A172 (cell line): Measurements from ENCODE around the gene ZNF296. TPM values are rescaled to one million over a fixed set of nuclear protein-coding genes. Genes with fewer than 3 reads are reported as not detected.
"Not testable (repeated sequence)": the region's sequence is repeated elsewhere in the genome, so short reads cannot be mapped to it uniquely, and the experiment has no call there.

Source experiments
- DNase-seq: peaks from one replicate; pipeline ENCODE4 v3.0.0-alpha.2; 2015; ENCODE audit warnings: low spot score
- total RNA-seq: library from RNA; depleted of rRNA; stranded (reverse); fragments of >200 nt; shearing (Covaris generic); gene quantifications from 2 replicates; pipeline ENCODE4 v1.2.3, GENCODE V29; 2014; rRNA removed

ZNF296 gene
- total RNA-seq, result 0.19 TPM in 1 of 2 replicates, not detected in the other

DNA sequence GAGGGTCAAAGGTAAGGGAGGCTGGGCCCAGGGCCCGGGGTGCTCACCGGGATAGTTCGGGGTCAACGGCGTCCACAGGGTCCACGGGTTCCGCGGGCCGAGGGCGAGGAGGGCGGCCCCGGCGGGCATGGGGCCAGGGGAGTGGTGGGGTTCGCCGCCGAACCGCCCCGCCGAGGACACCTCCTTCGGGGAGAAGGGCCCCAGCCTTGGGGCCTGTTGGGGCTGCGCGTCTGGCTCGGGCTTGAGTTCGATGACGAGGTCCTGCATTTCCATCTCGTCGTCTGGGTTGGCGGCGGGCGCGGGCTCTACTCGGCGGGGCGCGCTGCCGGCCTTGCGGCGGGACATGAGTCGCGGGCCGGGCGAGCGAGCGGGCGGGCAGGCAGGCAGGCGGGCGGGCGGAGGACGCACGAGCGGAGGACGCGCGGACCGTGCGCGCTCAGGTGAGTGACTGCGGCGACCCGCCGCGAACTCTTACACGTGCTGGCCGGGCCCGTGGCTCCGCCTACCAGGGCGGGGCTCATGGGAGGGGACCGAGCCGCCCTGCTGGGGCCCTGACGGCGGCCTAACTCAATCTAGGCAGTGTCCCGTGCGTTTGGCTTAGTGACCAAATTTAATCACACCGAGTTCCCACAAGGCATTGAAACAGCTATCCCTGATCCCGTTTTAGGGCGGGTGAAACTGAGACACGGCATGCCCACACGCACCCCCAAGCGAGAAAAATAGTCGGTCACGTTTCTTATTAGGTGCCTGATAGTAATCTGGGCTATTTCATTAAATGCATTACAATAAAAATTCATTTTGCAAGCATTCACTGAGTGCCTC lies at the start of gene ZNF296:
Gene ZNF296 (minus strand): TSS at position 450 of the 822 bp plus-strand sequence. CDS start 105 bp downstream, at position 345.
- no peak for DNase-seq

DNA sequence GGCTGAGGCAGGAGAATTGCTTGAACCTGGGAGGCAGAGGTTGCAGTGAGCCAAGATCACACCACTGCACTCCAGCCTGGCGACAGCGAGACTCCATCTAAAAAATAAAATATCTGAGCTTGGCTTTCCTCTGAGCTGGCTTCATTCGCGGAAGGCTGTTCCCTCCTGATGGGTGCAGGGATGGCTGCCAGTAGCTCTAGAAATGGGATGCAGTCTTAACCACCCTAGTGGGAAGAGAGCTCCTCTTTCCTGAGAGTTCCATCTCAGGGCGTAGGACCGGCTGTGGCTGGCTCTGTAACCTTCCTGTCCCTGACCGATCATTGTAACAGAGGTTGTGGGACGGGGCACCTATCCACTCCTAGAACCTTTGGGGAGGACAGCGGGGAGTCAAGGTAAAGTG lies 49.1 kb upstream of the ZNF296 start:
- no peak for DNase-seq

- no peak for DNase-seq
Observed at GRCh38 chr19:45124021-45124420, 47.7 kb upstream of the ZNF296 start.

DNA sequence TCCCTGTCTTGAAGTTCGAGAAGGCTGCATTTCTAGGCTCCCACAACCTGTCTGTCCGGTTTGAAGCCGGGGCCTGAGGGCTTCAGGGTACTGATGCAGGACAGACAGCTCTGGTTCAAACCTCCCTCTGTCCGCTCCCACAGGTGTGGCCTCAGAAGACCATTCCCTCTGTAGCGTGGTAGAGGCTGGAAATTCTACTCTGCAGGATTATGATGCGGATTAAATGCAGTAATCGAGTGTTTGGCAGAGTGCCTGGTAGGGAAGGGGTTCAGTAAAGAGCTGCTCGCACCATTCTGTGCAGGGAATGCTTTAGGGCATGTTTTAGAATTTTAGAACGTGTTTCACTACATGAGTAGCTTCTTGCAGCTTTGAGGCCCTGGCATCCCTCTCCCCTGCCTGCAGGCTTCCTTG lies 47.2 kb upstream of the ZNF296 start:
- DNase-seq, result no peak

DNA sequence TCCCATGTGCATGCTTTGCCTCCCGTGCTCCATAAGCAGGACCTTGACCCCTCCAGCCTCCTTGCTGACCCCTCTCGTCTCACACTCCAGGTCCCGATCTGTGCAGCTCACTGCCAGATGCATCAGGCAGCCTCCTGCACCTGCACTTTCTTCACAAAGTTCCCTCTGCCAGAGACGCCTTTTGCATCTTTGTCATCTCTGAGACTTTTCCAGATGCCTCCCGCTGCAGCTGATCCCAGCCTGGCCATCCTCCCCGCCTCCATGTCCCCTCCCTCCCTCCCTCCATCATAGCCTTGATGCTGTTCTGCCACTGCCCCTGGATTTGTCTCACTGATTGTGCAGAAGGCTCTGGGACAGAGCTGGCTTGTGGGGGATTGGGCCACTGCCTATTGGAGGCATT lies 46.6 kb upstream of the ZNF296 start:
- no peak for DNase-seq

GRCh38 chr19:45121827-45122345 lies 45.6 kb upstream of the ZNF296 start:
- no peak for DNase-seq

GRCh38 chr19:45119582-45119981 lies 43.3 kb upstream of the ZNF296 start:
- no peak for DNase-seq

DNA sequence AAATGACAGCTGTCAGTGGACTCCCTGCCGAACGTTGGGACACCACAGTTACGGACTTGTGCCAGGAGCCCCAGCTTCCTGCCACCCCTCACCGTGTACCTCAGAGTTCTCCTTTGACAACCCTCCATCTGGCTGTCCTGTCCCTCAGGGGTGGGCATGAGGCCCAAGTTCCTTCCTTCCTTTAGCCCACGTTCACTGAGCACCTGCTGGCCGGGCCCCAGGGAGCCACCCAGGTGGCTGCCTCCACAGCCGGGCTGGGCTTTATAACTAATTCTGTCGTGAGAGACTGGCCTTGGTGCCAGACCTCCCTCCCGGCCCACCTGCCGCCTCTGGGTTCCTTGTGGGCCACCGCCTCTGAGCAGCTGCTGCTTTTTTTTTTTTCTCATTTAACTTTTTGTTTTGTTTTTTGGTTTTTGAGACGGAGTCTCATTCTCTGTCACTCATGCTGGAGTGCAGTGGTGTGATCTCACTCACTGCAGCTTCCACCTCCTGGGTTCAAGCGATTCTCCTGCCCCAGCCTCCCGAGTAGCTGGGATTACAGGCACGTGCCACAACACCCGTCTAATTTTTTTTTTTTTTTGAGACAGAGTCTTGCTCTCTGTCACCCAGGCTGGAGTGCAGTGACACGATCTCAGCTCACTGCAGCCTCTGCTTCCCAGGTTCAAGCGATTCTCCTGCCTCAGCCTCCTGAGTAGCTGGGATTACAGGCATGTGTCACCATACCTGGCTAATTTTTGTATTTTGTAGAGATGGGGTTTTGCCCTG lies 42.5 kb upstream of the ZNF296 start:
- DNase-seq, result not testable (repeated sequence)

DNA sequence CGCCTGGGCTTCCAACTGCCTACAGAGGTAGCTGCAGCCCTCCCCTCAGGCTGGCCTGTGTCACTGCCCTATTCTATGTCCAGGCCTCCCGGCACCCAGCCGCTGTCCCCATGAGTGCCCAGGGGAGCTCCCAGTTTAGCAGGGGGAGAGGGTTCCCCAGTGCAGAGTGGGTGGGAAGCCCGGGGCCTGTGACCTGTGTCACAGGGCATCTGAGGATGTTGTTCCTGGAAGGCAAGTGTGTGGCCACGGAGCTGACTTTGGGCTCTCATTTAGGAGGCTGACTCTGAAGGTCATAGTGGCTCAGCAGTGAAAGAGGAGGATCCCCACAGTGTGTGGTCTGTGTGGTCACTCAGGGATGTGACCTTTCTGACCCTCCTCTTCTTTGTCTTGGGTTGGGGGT lies 41.8 kb upstream of the ZNF296 start:
- no peak for DNase-seq

DNA sequence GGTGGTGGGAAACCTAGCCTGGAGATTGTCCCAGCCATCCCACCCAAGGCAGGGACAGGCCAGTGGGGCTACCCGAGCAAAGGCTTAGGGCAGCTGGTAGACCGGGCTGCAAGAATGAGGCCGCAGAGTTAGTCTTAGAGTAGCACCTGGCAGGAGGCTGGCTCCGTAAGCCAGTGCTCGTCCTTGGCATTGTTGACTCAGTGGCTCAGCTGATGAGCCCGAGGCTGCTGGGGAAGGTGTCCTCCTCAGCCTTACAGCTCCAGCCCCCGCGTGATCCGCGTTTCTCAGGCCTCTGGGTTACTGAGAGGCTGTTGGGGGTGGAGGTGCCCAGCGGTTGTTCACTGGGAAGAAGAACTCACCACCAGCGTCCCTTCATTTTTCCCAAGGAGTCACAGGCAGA lies 41.4 kb upstream of the ZNF296 start:
- DNase-seq, result no peak

DNA sequence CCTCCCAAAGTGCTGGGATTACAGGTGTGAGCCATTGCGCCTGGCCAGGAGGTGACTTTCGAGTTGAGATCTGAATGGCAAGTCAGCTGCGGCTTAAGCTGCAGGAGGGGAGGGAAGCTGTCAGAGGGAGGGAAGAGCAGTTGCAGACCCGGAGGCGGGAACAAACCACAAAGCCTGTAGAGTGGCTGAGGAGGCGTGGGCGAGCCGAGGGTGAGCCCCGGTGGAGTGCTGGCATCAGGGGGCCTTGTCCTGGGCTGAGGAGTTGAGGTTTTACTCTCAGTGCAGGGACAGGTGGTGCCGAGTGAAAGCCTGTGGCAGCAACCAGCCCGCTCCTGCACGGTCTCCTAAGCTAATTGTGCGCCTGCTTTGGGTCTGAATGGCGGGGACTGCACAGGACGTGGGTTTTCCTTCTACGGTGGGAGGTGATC lies 40.9 kb upstream of the ZNF296 start:
- DNase-seq, result no peak

DNA sequence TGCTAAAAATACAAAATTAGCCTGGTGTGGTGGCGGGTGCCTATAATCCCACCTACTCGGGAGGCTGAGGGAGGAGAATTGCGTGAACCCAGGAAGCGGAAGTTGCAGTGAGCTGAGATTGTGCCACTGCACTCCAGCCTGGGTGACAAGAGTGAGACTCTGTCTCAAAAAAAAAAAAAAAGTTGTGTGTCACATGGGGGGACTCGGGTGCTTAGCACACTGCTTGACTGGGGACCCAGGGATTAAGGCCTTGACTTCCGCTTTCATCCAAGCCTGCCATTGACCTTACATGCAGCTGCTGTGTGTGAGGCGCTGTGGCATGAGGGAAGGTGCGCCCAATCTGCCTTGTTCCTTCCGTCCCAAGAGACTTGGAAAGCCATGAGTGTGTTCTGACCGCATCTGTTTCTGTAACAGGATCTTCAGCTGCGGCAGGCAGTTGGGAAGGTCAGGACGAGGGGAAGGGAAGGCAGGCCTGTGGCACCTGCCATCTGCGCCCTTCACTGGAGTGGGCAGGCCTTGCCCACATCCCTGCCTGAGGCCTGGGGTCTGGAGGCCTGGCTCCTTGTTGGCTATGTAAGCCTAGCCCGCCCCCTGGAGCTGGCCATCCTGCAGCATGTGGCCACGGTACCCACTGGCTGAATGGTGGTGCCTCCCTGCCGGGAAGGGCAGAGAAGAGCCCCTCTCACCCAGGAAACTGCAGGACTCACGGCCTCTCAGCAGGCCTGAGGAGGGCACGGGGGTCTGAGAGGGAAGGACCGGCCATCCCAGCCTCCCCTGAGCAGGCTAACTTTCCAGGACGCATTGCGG lies 39.7 kb upstream of the ZNF296 start:
- no peak for DNase-seq

DNA sequence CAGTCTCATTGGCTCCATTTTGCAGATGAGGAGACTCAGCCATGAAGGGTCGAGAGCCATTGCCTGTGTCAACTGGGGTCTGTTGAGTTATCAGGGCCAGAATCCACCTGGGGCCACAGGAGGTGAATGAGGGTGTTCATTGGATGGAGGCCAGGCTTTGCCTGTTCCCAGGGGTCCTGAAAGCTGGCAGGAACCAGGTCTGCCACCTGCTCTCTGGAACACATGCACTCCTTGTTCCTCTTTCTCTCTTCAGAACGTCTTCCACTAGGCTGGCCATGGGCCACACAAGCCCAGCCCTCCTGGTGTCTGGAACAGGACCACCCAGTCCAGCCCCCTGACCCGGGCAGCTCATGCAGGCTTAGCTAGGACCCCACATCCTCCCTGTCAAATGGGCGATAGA lies 37.8 kb upstream of the ZNF296 start:
- no peak for DNase-seq

GRCh38 chr19:45113628-45114027 lies 37.4 kb upstream of the ZNF296 start:
- DNase-seq, result no peak

- DNase-seq, result no peak
Observed at GRCh38 chr19:45112111-45112827, 36.0 kb upstream of the ZNF296 start.

DNA sequence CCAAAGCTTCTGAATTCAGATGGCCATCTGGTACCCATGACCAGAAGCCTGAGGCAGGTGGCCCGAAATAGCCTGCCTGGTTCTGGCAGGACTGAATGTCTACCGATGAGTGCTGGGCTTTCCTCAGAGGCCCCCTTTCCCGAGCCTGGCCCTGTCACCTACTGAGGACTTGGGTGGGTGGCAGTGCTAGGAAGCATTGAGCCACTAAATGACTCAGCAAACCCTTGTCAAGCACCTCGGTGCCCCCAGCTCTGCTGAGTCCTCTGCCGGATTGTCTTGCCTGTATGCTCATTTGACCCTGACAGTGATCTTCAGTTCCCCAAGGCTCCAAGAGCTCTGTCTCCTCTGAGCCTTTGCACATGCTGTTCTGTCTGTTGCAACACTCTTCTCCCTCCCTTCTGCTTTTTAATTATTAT lies 34.6 kb upstream of the ZNF296 start:
- DNase-seq, result no peak

- DNase-seq, result no peak
Observed at GRCh38 chr19:45107621-45108150, 31.4 kb upstream of the ZNF296 start.

DNA sequence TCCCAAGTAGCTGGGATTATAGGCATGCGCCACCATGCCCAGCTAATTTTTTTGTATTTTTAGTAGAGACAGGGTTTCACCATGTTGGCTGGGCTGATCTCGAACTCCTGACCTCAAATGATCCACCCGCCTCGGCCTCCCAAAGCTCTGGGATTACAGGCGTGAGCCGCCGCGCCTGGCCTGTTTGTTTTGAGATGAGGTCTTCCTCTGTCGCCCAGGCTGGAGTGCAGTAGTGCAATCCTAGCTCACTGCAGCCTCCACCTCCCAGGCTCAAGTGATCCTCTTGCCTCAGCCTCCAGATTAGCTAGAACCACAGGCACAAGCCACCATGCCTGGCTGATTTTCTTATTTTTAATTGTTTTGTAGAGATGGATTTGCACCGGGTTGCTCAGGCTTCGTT lies 30.1 kb upstream of the ZNF296 start:
- DNase-seq, result not testable (repeated sequence)

DNA sequence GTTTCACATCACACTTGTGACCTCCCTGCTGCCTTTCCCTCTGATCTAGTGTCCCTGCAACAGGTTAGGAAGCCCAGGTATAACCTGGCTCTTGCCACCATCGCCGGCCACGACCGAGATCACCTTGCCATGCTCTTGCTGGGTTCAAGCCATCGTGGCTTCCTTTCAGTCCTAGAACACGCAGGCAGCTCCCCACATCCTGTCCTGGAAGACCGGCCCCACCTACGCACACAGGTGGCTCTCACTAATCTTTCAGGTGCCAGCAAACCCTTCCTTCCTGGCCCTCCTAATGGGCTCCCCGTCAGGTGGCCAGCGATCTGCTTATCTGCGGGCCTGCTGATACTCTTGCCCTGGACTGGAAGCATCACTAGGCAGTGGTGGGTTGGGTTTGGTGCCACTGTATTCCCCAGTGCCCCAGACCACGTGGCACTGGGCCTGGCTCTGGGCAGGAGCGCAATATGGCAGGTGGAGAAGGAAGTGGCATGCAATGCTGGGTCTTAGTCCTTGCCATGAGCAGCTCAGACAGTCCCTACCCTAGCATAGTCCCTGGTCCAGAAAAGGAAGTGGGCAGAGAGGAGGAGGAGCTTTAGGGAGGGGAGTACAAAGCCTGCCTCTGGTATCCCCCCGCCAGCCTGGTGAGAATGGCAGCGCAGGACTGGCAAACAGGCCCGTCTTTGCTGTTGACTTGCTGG lies 28.5 kb upstream of the ZNF296 start:
- no peak for DNase-seq
